K562 (cell line): Measurements from ENCODE around the gene ST7. TPM values are rescaled to one million over a fixed set of nuclear protein-coding genes. Genes with fewer than 3 reads are reported as not detected.

Source experiments
- ATAC-seq: fragments of 200-7000 bp; cut with Tn5 transposase; 3 replicates; pipeline ENCODE4 v1.9.1; 2020; ENCODE audit warnings: moderate library complexity
- BruUV-seq: library from RNA; stranded (reverse); fragments of 400-500 nt; replicated peaks from 2 replicates; lab custom pipeline; 2021; lab: Mats Ljungman, UMichigan
- CTCF ChIA-PET: fragments of 300-600 bp; formaldehyde crosslinking; extraction: SDS; loops from one replicate; lab custom pipeline; 2021; ENCODE audit warnings: low intra/inter-chr PET ratio; lab: Yijun Ruan, JAX
- POLR2A ChIA-PET: fragments of 300-600, 350-650 bp; sonication (Branson Sonifier 250); formaldehyde crosslinking; extraction: SDS; loops from one replicate; lab custom pipeline; 2021; ENCODE audit warnings: antibody characterized with exemption, inconsistent platforms; lab: Yijun Ruan, JAX
- DNase-seq, 4 experiments: peaks; one replicate each; pipeline versions ENCODE4 v3.0.0 to v3.0.0-alpha.2; 2011 to 2018; ENCODE audit warnings: low spot score in 3 of 4, mixed read lengths in 3 of 4; ENCODE audit errors: extremely low read depth in 1 of 4
- FAIRE-seq: peaks from 2 replicates; lab custom pipeline; 2011; peaks lifted over from hg19 to GRCh38; lab: Jason Lieb, UNC
- H2AFZ ChIP-seq: 2 replicates; pipeline ENCODE4 v1.6.0; 2011; ENCODE audit warnings: low read depth, low read length, control low read depth, inconsistent platforms
- H3K27ac ChIP-seq: fragments of 200-600 bp; 3 replicates; pipeline ENCODE4 v1.8.0; 2011; ENCODE audit warnings: low read depth, mild to moderate bottlenecking, control low read depth, inconsistent platforms, low read length, moderate library complexity, mixed read lengths; ENCODE audit errors: extremely low read depth
- H3K27me3 ChIP-seq, 2 experiments: fragments of 300-600 bp in 1 of 2; 2 replicates in 1 of 2; 3 replicates in 1 of 2; pipeline versions ENCODE4 v1.6.0 to v1.8.0; 2011; ENCODE audit warnings: inconsistent platforms in 2 of 2, low read length in 2 of 2, mild to moderate bottlenecking in 1 of 2, mixed read lengths in 1 of 2, moderate library complexity in 1 of 2; ENCODE audit not compliant: control insufficient read depth in 2 of 2, insufficient read depth in 2 of 2
- H3K36me3 ChIP-seq: fragments of 300-600 bp; 3 replicates; pipeline ENCODE4 v1.8.0; 2011; ENCODE audit warnings: mild to moderate bottlenecking, low read length, inconsistent platforms; ENCODE audit not compliant: control insufficient read depth, insufficient read depth
- H3K4me1 ChIP-seq, 2 experiments: fragments of 200-600 bp in 1 of 2; replicated peaks in 1 of 2; 2 replicates in 1 of 2; 3 replicates in 1 of 2; pipeline versions ENCODE4 v1.5.1 to v1.8.0; 2011; ENCODE audit warnings: inconsistent platforms in 2 of 2, low read length in 2 of 2, mild to moderate bottlenecking in 1 of 2, mixed read lengths in 1 of 2, moderate library complexity in 1 of 2; ENCODE audit not compliant: control insufficient read depth in 2 of 2, insufficient read depth in 2 of 2
- H3K4me2 ChIP-seq: 2 replicates; pipeline ENCODE4 v1.6.1; 2011; ENCODE audit warnings: low read length, control low read depth, inconsistent platforms, mixed read lengths; ENCODE audit not compliant: insufficient read depth
- H3K4me3 ChIP-seq: fragments of 200-600 bp; sonication (generic), shearing (Covaris generic); 2 replicates; pipeline ENCODE4 v1.5.1; 2016; ENCODE audit warnings: control low read depth, inconsistent platforms
- H3K79me2 ChIP-seq: fragments of 200-600 bp; 3 replicates; pipeline ENCODE4 v1.8.0; 2011; ENCODE audit warnings: low read length, inconsistent platforms; ENCODE audit not compliant: control insufficient read depth, insufficient read depth
- H3K9ac ChIP-seq, 2 experiments: 2 replicates each; pipeline versions ENCODE4 v1.6.0 to v1.6.1; 2011; ENCODE audit warnings: low read depth in 2 of 2, low read length in 2 of 2, control low read depth in 1 of 2, inconsistent platforms in 1 of 2, mild to moderate bottlenecking in 1 of 2, mixed read lengths in 1 of 2; ENCODE audit not compliant: insufficient read depth in 1 of 2
- H3K9me1 ChIP-seq: one replicate; pipeline ENCODE4 v1.6.0; 2011; ENCODE audit warnings: inconsistent platforms, mild to moderate bottlenecking, low read length, moderate library complexity; ENCODE audit not compliant: control insufficient read depth, insufficient read depth
- H3K9me3 ChIP-seq: replicated peaks from 2 replicates; pipeline ENCODE4 v1.5.1; 2011; ENCODE audit warnings: low read depth, low read length, inconsistent platforms; ENCODE audit not compliant: control insufficient read depth, insufficient read depth
- H4K20me1 ChIP-seq: replicated peaks from 2 replicates; pipeline ENCODE4 v1.6.1; 2011; ENCODE audit warnings: low read length, inconsistent platforms, mixed read lengths; ENCODE audit not compliant: control insufficient read depth, insufficient read depth
- HNRNPUL1 ChIP-seq: fragments of 200-400 bp; formaldehyde crosslinking; IDR thresholded peaks from 2 replicates; pipeline ENCODE4 v1.6.1; 2017; ENCODE audit warnings: low read length
- MEF2D ChIP-seq: conservative IDR thresholded peaks from 2 replicates; pipeline ENCODE4 v1.6.1; 2016; ENCODE audit warnings: low read depth, missing genetic modification characterization, missing compliant biosample characterization
- RBFOX2 ChIP-seq: fragments of 200-400 bp; formaldehyde crosslinking; IDR thresholded peaks from 2 replicates; pipeline ENCODE4 v1.6.1; 2017; ENCODE audit warnings: low read depth, mild to moderate bottlenecking, low read length, moderate library complexity
- SREBF1 ChIP-seq: fragments of 150-350 bp; IDR thresholded peaks from 2 replicates; pipeline ENCODE4 v1.6.1; 2014; ENCODE audit warnings: antibody characterized with exemption, low read depth, low read length, borderline replicate concordance
- TEAD4 ChIP-seq, 2 experiments: sonication (generic) in 1 of 2; formaldehyde crosslinking in 1 of 2; IDR thresholded peaks; 2 replicates each; pipeline versions ENCODE4 v1.6.1 to v1.8.0; 2012 to 2022; ENCODE audit warnings: borderline replicate concordance in 1 of 2, inconsistent platforms in 1 of 2, low read length in 1 of 2, mild to moderate bottlenecking in 1 of 2, missing genetic modification reagents in 1 of 2
- ZNF165 ChIP-seq: fragments of 250-450 bp; sonication (Bioruptor Pico); IDR thresholded peaks from 2 replicates; pipeline ENCODE4 v1.4.0; 2020; ENCODE audit warnings: borderline replicate concordance
- WGBS: fragments of 100-300 bp; shearing (Covaris generic); methylation state at CpG from one replicate; pipeline ENCODE4 v1.1.6; 2016; ENCODE audit warnings: low coverage, mixed read lengths; ENCODE audit not compliant: insufficient coverage; ENCODE audit errors: missing lambda C conversion rate; 5-methylcytosine and 5-hydroxymethylcytosine counted together
- in situ Hi-C: fragments of 300-500 bp; cut with MboI; formaldehyde crosslinking; loops from 4 replicates; pipeline ENCODE4 v1.15.0; 2018; ENCODE audit warnings: inconsistent platforms, mixed read lengths
- intact Hi-C: fragments of 100-400 bp; cut with micrococcal nuclease; formaldehyde crosslinking; loops from 2 replicates; pipeline ENCODE4 v1.14.2; 2022
- polyA plus RNA-seq, 8 experiments: library from polyadenylated mRNA; depleted of rRNA in 4 of 8; stranded (reverse) in 5 of 8; unstranded in 3 of 8; fragments of >200 nt; fragmentation: Nextera tagmentation in 2 of 8; fragmentation: Illumina TruSeq in 1 of 8; extraction: Ambion mirVana in 2 of 8; extraction: Trizol in 1 of 8; gene quantifications; 2 replicates each; pipeline versions ENCODE4 v1.2.1 to v1.2.3, GENCODE V29; 2011 to 2014; ENCODE audit warnings: inconsistent platforms in 1 of 8, missing spikeins in 1 of 8
- total RNA-seq, 7 experiments: library from RNA; depleted of rRNA in 6 of 7; stranded (reverse); fragments of >200 nt in 6 of 7; fragmentation: Illumina TruSeq in 2 of 7; extraction: Trizol in 2 of 7; gene quantifications; 2 replicates each; pipeline versions ENCODE4 v1.2.1 to v1.2.3, GENCODE V29; 2011 to 2021; ENCODE audit warnings: low replicate concordance in 1 of 7
- TF ChIP-seq, protein P1 (sequence below): sonication (generic); formaldehyde crosslinking; IDR thresholded peaks from 2 replicates; pipeline ENCODE4 v1.8.1; 2023; ENCODE audit warnings: missing genetic modification reagents, mild to moderate bottlenecking, borderline replicate concordance
- TF ChIP-seq, protein P2 (sequence below): fragments of 450-650 bp; conservative IDR thresholded peaks from 2 replicates; pipeline ENCODE4 v1.6.1; 2016; ENCODE audit warnings: missing genetic modification characterization, low read depth, mild to moderate bottlenecking, missing compliant biosample characterization, moderate library complexity

The ST7 gene
- total and polyA plus RNA-seq, 9 of the 15 experiments (the other 6 are each of a cell fraction or from before 2014, with no cell fraction given) = 23.9 to 56.3 (median 36.9) TPM

DNA sequence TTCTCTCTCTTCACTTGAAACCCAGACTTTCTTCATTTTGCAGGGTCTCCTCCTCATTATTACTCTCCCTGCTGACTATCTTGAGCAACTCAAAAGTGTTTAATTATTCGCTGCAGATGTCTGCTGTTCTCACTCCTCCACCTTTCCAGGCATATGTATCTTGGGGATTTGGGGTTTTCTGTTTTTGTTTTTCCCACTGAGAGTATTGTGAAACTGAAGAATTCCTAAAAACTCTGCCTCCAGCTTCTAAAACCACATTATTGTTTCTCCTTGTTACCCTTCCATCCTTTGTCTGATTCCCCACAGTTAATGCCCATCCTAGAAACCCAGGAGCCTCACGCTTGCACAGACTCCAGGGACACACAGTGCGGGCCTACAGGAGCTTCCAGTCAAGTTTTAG lies 318.3 kb downstream of the ST7 start:
- no peaks in the 10 kb centered on the region for H4K20me1 ChIP-seq
- BruUV-seq = no TSS peak
- no peak overlapping the region for H3K27ac ChIP-seq
- FAIRE-seq (no peak), ATAC-seq (no peak), DNase-seq (no peak)
- H3K79me2 ChIP-seq = no peaks in the 10 kb centered on the region
- H3K9ac ChIP-seq = no peak overlapping the region
- H3K36me3 ChIP-seq = no peaks in the 10 kb centered on the region
- H2AFZ ChIP-seq = no peak overlapping the region
- 0% methylated on average over 3 of the region's 3 CpGs for WGBS
- no peak overlapping the region for H3K4me3 ChIP-seq
- H3K4me2 ChIP-seq = no peak overlapping the region
- no peaks in the 10 kb centered on the region for H3K4me1 ChIP-seq
- ChIA-PET CTCF (no interaction called here), POLR2A (interaction anchor here (0.9 kb wide), 1 partner anchor 9 kb away, joined by 4 read pairs; no protein-coding TSS in a partner anchor)
- intact Hi-C loops (no loop called here), in situ Hi-C loops (no loop called here)
- H3K9me1 ChIP-seq = no peaks in the 10 kb centered on the region
- no peaks in the 10 kb centered on the region for H3K9me3 ChIP-seq
- no peak for TF ChIP-seq SREBF1
- no peak for TF ChIP-seq RBFOX2
- peaks cover 23 to 34% of the 10 kb centered on the region in 2 experiments; a peak in 4 of 5 replicates for H3K27me3 ChIP-seq

DNA sequence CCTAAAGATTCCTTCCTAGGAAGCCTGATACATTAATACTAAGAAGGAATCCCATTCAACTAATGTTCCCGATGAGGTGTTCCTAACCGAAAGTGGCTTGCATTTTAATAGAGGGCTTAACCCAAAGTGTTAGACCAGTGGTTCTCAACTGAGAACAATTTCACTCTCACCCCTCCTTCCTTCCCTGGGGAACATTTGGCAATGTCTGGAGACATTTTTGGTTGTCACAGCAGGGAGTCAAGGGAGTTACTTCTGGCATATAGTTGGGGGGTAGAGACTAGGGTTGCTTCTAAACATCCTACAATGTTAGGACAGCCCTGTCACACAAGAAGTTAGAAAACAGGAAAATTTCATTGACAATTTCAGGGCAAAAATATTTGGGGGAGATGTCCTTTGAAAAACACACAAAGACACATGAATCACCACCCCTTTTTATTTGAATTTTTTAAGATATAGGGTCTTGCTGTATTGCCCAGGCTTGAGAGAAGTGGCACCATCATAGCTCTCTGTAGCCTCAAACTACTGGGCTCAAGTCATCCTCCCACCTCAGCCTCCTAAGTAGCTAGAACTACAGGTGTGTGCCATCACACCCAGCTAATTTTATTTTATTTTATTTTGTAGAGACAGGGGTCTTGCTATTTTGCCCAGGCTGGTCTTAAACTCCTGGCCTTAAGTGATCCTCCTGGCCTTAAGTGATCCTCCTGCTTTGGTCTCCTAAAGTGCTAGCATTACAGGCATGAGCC lies 318.9 kb downstream of the ST7 start:
- no peaks in the 10 kb centered on the region for H3K36me3 ChIP-seq
- H3K4me1 ChIP-seq = no peaks in the 10 kb centered on the region
- H3K4me2 ChIP-seq = no peak overlapping the region
- H4K20me1 ChIP-seq = no peaks in the 10 kb centered on the region
- no peaks in the 10 kb centered on the region for H3K79me2 ChIP-seq
- no peak overlapping the region for H3K4me3 ChIP-seq
- ChIA-PET CTCF (no interaction called here), POLR2A (interaction anchor here (0.6 to 0.9 kb wide), 2 partner anchors 9 to 76 kb away, joined by 3 to 4 read pairs; no protein-coding TSS in a partner anchor)
- H3K9me3 ChIP-seq = no peaks in the 10 kb centered on the region
- DNase-seq (no peak), FAIRE-seq (no peak), ATAC-seq (no peak)
- H3K27ac ChIP-seq = no peak overlapping the region
- H3K9ac ChIP-seq = no peak overlapping the region
- H3K27me3 ChIP-seq = peaks cover 23 to 34% of the 10 kb centered on the region in 2 experiments; a peak in 4 of 5 replicates
- in situ Hi-C loops (no loop called here), intact Hi-C loops (no loop called here)
- H3K9me1 ChIP-seq = no peaks in the 10 kb centered on the region
- 5% methylated on average over 2 of the region's 2 CpGs for WGBS
- H2AFZ ChIP-seq = no peak overlapping the region
- no TSS peak for BruUV-seq
- TF ChIP-seq MEF2D (tag) = no peak
- no peak for TF ChIP-seq TEAD4 (IDR thresholded peaks at IDR 0.05; ENCODE audit: low read length)
- TF ChIP-seq TEAD4 (CRISPR knock-in tag; IDR thresholded peaks at IDR 0.05; ENCODE audit: borderline replicate concordance) = no peak
- TF ChIP-seq ZNF165 (CRISPR knock-in tag) = no peak
- TF ChIP-seq, protein P1, sequence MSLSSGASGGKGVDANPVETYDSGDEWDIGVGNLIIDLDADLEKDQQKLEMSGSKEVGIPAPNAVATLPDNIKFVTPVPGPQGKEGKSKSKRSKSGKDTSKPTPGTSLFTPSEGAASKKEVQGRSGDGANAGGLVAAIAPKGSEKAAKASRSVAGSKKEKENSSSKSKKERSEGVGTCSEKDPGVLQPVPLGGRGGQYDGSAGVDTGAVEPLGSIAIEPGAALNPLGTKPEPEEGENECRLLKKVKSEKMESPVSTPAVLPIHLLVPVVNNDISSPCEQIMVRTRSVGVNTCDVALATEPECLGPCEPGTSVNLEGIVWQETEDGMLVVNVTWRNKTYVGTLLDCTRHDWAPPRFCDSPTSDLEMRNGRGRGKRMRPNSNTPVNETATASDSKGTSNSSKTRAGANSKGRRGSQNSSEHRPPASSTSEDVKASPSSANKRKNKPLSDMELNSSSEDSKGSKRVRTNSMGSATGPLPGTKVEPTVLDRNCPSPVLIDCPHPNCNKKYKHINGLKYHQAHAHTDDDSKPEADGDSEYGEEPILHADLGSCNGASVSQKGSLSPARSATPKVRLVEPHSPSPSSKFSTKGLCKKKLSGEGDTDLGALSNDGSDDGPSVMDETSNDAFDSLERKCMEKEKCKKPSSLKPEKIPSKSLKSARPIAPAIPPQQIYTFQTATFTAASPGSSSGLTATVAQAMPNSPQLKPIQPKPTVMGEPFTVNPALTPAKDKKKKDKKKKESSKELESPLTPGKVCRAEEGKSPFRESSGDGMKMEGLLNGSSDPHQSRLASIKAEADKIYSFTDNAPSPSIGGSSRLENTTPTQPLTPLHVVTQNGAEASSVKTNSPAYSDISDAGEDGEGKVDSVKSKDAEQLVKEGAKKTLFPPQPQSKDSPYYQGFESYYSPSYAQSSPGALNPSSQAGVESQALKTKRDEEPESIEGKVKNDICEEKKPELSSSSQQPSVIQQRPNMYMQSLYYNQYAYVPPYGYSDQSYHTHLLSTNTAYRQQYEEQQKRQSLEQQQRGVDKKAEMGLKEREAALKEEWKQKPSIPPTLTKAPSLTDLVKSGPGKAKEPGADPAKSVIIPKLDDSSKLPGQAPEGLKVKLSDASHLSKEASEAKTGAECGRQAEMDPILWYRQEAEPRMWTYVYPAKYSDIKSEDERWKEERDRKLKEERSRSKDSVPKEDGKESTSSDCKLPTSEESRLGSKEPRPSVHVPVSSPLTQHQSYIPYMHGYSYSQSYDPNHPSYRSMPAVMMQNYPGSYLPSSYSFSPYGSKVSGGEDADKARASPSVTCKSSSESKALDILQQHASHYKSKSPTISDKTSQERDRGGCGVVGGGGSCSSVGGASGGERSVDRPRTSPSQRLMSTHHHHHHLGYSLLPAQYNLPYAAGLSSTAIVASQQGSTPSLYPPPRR (CRISPR knock-in tag) = no peak
- TF ChIP-seq, protein P2, sequence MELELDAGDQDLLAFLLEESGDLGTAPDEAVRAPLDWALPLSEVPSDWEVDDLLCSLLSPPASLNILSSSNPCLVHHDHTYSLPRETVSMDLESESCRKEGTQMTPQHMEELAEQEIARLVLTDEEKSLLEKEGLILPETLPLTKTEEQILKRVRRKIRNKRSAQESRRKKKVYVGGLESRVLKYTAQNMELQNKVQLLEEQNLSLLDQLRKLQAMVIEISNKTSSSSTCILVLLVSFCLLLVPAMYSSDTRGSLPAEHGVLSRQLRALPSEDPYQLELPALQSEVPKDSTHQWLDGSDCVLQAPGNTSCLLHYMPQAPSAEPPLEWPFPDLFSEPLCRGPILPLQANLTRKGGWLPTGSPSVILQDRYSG (tag) = no peak
- TF ChIP-seq HNRNPUL1 = no peak
